Neural progenitor cell (in vitro differentiated cells): ENCODE measurements around the gene SHPK.

ENCODE experiments used
- EZH2 ChIP-seq: fragments of 200-600 bp; sonication (generic); IDR thresholded peaks from 2 replicates; pipeline ENCODE4 v1.6.1; 2017; ENCODE audit warnings: antibody characterized with exemption, mild to moderate bottlenecking, moderate library complexity
- TF ChIP-seq, protein P1 (sequence below): fragments of 200-600 bp; sonication (generic); IDR thresholded peaks from 2 replicates; pipeline ENCODE4 v1.5.1; 2017; ENCODE audit warnings: antibody characterized with exemption, mild to moderate bottlenecking

DNA sequence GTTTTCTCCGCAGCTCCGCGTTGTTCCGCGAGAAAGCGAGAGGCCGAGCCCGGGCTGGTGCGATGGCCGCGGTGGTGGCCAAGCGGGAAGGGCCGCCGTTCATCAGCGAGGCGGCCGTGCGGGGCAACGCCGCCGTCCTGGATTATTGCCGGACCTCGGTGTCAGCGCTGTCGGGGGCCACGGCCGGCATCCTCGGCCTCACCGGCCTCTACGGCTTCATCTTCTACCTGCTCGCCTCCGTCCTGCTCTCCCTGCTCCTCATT, 33.0 kb upstream of the SHPK start:
- TF ChIP-seq, protein P1, sequence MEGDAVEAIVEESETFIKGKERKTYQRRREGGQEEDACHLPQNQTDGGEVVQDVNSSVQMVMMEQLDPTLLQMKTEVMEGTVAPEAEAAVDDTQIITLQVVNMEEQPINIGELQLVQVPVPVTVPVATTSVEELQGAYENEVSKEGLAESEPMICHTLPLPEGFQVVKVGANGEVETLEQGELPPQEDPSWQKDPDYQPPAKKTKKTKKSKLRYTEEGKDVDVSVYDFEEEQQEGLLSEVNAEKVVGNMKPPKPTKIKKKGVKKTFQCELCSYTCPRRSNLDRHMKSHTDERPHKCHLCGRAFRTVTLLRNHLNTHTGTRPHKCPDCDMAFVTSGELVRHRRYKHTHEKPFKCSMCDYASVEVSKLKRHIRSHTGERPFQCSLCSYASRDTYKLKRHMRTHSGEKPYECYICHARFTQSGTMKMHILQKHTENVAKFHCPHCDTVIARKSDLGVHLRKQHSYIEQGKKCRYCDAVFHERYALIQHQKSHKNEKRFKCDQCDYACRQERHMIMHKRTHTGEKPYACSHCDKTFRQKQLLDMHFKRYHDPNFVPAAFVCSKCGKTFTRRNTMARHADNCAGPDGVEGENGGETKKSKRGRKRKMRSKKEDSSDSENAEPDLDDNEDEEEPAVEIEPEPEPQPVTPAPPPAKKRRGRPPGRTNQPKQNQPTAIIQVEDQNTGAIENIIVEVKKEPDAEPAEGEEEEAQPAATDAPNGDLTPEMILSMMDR: peak; percentile 3
- no peak for TF ChIP-seq EZH2
